Measurements from ENCODE around the gene CMPK2. TPM values are rescaled to one million over a fixed set of nuclear protein-coding genes. Genes with fewer than 3 reads are reported as not detected.

CMPK2 gene
- total and polyA plus RNA-seq, 9 of the 15 experiments (the other 6 are each of a cell fraction or from before 2014, with no cell fraction given) = 2.6 to 10.5 (median 5.0) TPM

GRCh38 chr2:6806604-6807003, 59.1 kb downstream of the CMPK2 start:
- WGBS (ENCODE audit: insufficient coverage, low coverage, missing lambda C conversion rate) = 3% methylated on average over 6 of the region's 6 CpGs
- no peak overlapping the region for H3K9ac ChIP-seq (ENCODE audit: insufficient read depth in 1 of 2, low read depth in 2 of 2, low read length in 2 of 2)
- intact Hi-C loops (cut with micrococcal nuclease) = no loop called here

More at GRCh38 chr2:6806604-6807003, 59.1 kb downstream of the CMPK2 start:
- no peaks in the 10 kb centered on the region for H3K79me2 ChIP-seq (ENCODE audit: control insufficient read depth, insufficient read depth, low read length)
- H3K36me3 ChIP-seq (ENCODE audit: control insufficient read depth, insufficient read depth, low read length) = no peaks in the 10 kb centered on the region
- ATAC-seq (no peak), DNase-seq (ENCODE audit: extremely low read depth in 1 of 4, low spot score in 3 of 4) (no peak), FAIRE-seq (no peak)
- no peaks in the 10 kb centered on the region for H4K20me1 ChIP-seq (replicated peaks; ENCODE audit: control insufficient read depth, insufficient read depth, low read length)
- no peaks in the 10 kb centered on the region for H3K4me1 ChIP-seq (replicated peaks in 1 of 2; ENCODE audit: control insufficient read depth in 2 of 2, insufficient read depth in 2 of 2, low read length in 2 of 2)
- no peaks in the 10 kb centered on the region for H3K9me3 ChIP-seq (replicated peaks; ENCODE audit: control insufficient read depth, insufficient read depth, low read depth, low read length)
- no TSS peak for BruUV-seq (replicated peaks)
- ChIA-PET CTCF (ENCODE audit: low intra/inter-chr PET ratio) (no interaction called here), POLR2A (interaction anchor here (0.7 kb wide), 1 partner anchor 1348 kb away, joined by 3 read pairs; no protein-coding TSS in a partner anchor)
- H3K4me3 ChIP-seq = no peak overlapping the region
- H3K27me3 ChIP-seq (ENCODE audit: control insufficient read depth in 2 of 2, insufficient read depth in 2 of 2, low read length in 2 of 2) = peaks cover 18 to 36% of the 10 kb centered on the region in 2 experiments; a peak in 4 of 5 replicates
- no peak overlapping the region for H3K27ac ChIP-seq (ENCODE audit: extremely low read depth, low read depth, low read length)
- in situ Hi-C loops (cut with MboI) = no loop called here
- H3K4me2 ChIP-seq (ENCODE audit: insufficient read depth, low read length) = no peak overlapping the region
- no peak for TF ChIP-seq POU5F1 (IDR thresholded peaks at IDR 0.05; ENCODE audit: borderline replicate concordance, low read depth, low read length, partially characterized antibody)
- no peak for TF ChIP-seq ZNF589 (CRISPR knock-in tag; IDR thresholded peaks at IDR 0.05; ENCODE audit: low read depth)
- no peak for TF ChIP-seq ZNF121 (CRISPR knock-in tag; conservative IDR thresholded peaks at IDR 0.05)
- no peak for TF ChIP-seq ZNF707 (CRISPR knock-in tag; conservative IDR thresholded peaks at IDR 0.05)
- no peak for TF ChIP-seq HMG20A (CRISPR knock-in tag; conservative IDR thresholded peaks at IDR 0.05)
- TF ChIP-seq, protein P1, sequence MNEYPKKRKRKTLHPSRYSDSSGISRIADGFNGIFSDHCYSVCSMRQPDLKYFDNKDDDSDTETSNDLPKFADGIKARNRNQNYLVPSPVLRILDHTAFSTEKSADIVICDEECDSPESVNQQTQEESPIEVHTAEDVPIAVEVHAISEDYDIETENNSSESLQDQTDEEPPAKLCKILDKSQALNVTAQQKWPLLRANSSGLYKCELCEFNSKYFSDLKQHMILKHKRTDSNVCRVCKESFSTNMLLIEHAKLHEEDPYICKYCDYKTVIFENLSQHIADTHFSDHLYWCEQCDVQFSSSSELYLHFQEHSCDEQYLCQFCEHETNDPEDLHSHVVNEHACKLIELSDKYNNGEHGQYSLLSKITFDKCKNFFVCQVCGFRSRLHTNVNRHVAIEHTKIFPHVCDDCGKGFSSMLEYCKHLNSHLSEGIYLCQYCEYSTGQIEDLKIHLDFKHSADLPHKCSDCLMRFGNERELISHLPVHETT (CRISPR knock-in tag; conservative IDR thresholded peaks at IDR 0.05 in 1 of 2, IDR thresholded peaks at IDR 0.05 in 1 of 2) = no peak
- TF ChIP-seq DIDO1 (tag; IDR thresholded peaks at IDR 0.05; ENCODE audit: low read depth) = no peak
- TF ChIP-seq SIN3B (IDR thresholded peaks at IDR 0.05; ENCODE audit: low read depth) = no peak
- no peak for TF ChIP-seq NUFIP1 (IDR thresholded peaks at IDR 0.05; ENCODE audit: partially characterized antibody)
- no peak for TF ChIP-seq HINFP (tag; conservative IDR thresholded peaks at IDR 0.05; ENCODE audit: low read depth)
- no peak for TF ChIP-seq NR2F6 (CRISPR knock-in tag; IDR thresholded peaks at IDR 0.05)
- no peak for TF ChIP-seq JUNB (CRISPR knock-in tag; conservative IDR thresholded peaks at IDR 0.05)
- H3K9me1 ChIP-seq (ENCODE audit: control insufficient read depth, insufficient read depth, low read length) = no peaks in the 10 kb centered on the region
- no peak overlapping the region for H2AFZ ChIP-seq (ENCODE audit: low read depth, low read length)

Measured in K562 (cell line).